Panc1 (cell line): ENCODE results near the gene ACOT13. TPM values are rescaled to one million over a fixed set of nuclear protein-coding genes. Genes with fewer than 3 reads are reported as not detected.

Experiments used
- ATAC-seq: fragments of 200-7000 bp; cut with Tn5 transposase; 2 replicates; pipeline ENCODE4 v1.9.1; 2020; ENCODE audit warnings: mild to moderate bottlenecking, moderate library complexity
- BruUV-seq: library from RNA; stranded (reverse); fragments of 400-500 nt; replicated peaks from 2 replicates; lab custom pipeline; 2021; lab: Mats Ljungman, UMichigan
- CTCF ChIA-PET: fragments of 300-600 bp; sonication (Branson Sonifier 250); formaldehyde crosslinking; loops from one replicate; lab custom pipeline; 2022; ENCODE audit warnings: antibody characterized with exemption; lab: Charles Lee
- POLR2A ChIA-PET: fragments of 300-600 bp; sonication (Branson Sonifier 250); formaldehyde crosslinking; loops from one replicate; lab custom pipeline; 2022; ENCODE audit warnings: antibody characterized with exemption; lab: Charles Lee
- DNase-seq: peaks from one replicate; pipeline ENCODE4 v3.0.0-alpha.2; 2010; ENCODE audit warnings: low read depth, low spot score
- H3K27ac ChIP-seq: 2 replicates; pipeline ENCODE4 v1.5.1; 2011; ENCODE audit warnings: mild to moderate bottlenecking, low read length, inconsistent platforms
- H3K27me3 ChIP-seq: fragments of 200-500 bp; sonication (Bioruptor generic); 2 replicates; pipeline ENCODE4 v1.6.0; 2014; ENCODE audit warnings: low read length, inconsistent platforms; ENCODE audit not compliant: control insufficient read depth, insufficient read depth
- H3K36me3 ChIP-seq: fragments of 200-500 bp; sonication (Bioruptor generic); 2 replicates; pipeline ENCODE4 v1.5.1; 2014; ENCODE audit warnings: inconsistent platforms, mild to moderate bottlenecking, low read length, moderate library complexity; ENCODE audit not compliant: control insufficient read depth, insufficient read depth
- H3K4me1 ChIP-seq: 2 replicates; pipeline ENCODE4 v1.5.1; 2011; ENCODE audit warnings: inconsistent platforms, mild to moderate bottlenecking, low read length, moderate library complexity; ENCODE audit not compliant: control insufficient read depth, insufficient read depth
- H3K4me3 ChIP-seq, 2 experiments: 2 replicates each; pipeline ENCODE4 v1.5.1; 2011 to 2012; ENCODE audit warnings: low read depth in 2 of 2, low read length in 2 of 2, mild to moderate bottlenecking in 2 of 2, inconsistent platforms in 1 of 2, moderate library complexity in 1 of 2
- H3K9me3 ChIP-seq: fragments of 200-500 bp; sonication (Bioruptor generic); 2 replicates; pipeline ENCODE4 v1.5.1; 2014; ENCODE audit warnings: low read depth, mild to moderate bottlenecking, inconsistent platforms, low read length, moderate library complexity; ENCODE audit not compliant: control insufficient read depth, insufficient read depth
- CTCF ChIP-seq: fragments of 450-650 bp; IDR thresholded peaks from 2 replicates; pipeline ENCODE4 v1.5.1; 2017; ENCODE audit warnings: mild to moderate bottlenecking
- POLR2AphosphoS5 ChIP-seq: IDR thresholded peaks from 2 replicates; pipeline ENCODE4 v1.6.1; 2012; ENCODE audit warnings: mild to moderate bottlenecking, low read depth, low read length, moderate library complexity
- REST ChIP-seq, 2 experiments: IDR thresholded peaks; 2 replicates each; pipeline ENCODE4 v1.6.1; 2011 to 2012; ENCODE audit warnings: low read depth in 2 of 2, control low read depth in 1 of 2, low read length in 1 of 2, mild to moderate bottlenecking in 1 of 2, moderate library complexity in 1 of 2; ENCODE audit not compliant: insufficient read depth in 1 of 2
- SIN3A ChIP-seq: IDR thresholded peaks from 2 replicates; pipeline ENCODE4 v1.6.1; 2012; ENCODE audit warnings: low read depth, mild to moderate bottlenecking, low read length, moderate library complexity, borderline replicate concordance; ENCODE audit not compliant: insufficient read depth
- TCF7L2 ChIP-seq: IDR thresholded peaks from 2 replicates; pipeline ENCODE4 v1.6.1; 2011; ENCODE audit warnings: mild to moderate bottlenecking, low read depth, low read length, inconsistent platforms
- in situ Hi-C: cut with HindIII; loops from 2 replicates; pipeline ENCODE4 v1.10.0; 2016; ENCODE audit warnings: low sequenced_read_pairs, low pct_unique_long_range_greater_than_20kb
- intact Hi-C: fragments of 100-400 bp; cut with micrococcal nuclease; formaldehyde crosslinking; loops from one replicate; pipeline ENCODE4 v1.10.0; 2022; ENCODE audit not compliant: unreplicated experiment
- total RNA-seq: library from RNA; stranded (reverse); gene quantifications from one replicate; pipeline ENCODE4 v1.2.1, GENCODE V29; 2021; ENCODE audit not compliant: unreplicated experiment

Gene ACOT13
- total RNA-seq, 1 experiment from 2014 or later: 31.6 TPM

GRCh38 chr6:24649691-24650090, 17.2 kb upstream of the ACOT13 start:
- DNase-seq (no peak), ATAC-seq (no peak)
- intact Hi-C loops (no loop called here), in situ Hi-C loops (no loop called here)
- TF ChIP-seq TCF7L2 (no peak), SIN3A (no peak), CTCF (no peak), REST (IDR thresholded peaks at IDR 0.05; ENCODE audit: insufficient read depth in 1 of 2, low read depth in 2 of 2, low read length in 1 of 2) (no peak)
- CTCF ChIA-PET: no interaction called here
- Histone ChIP-seq H3K27ac (no peak overlapping the region), H3K4me1 (peaks cover 6% of the 10 kb centered on the region), H3K9me3 (no peaks in the 10 kb centered on the region), H3K4me3 (no peak overlapping the region), H3K27me3 (no peaks in the 10 kb centered on the region), H3K36me3 (peaks cover 14% of the 10 kb centered on the region)
- BruUV-seq: no TSS peak
- POLR2A ChIA-PET: no interaction called here

GRCh38 chr6:24650365-24650764, 16.5 kb upstream of the ACOT13 start:
- BruUV-seq: TSS peak; percentile 66
- CTCF ChIA-PET: no interaction called here
- POLR2A ChIA-PET: no interaction called here

More at GRCh38 chr6:24650365-24650764, 16.5 kb upstream of the ACOT13 start:
- no peak for ATAC-seq
- no peak overlapping the region for H3K4me3 ChIP-seq
- no peaks in the 10 kb centered on the region for H3K27me3 ChIP-seq
- H3K36me3 ChIP-seq: peaks cover 14% of the 10 kb centered on the region
- DNase-seq: no peak
- H3K27ac ChIP-seq: no peak overlapping the region
- in situ Hi-C loops (no loop called here), intact Hi-C loops (no loop called here)
- H3K9me3 ChIP-seq: no peaks in the 10 kb centered on the region
- peaks cover 6% of the 10 kb centered on the region; the same call in 1 of the 2 replicates for H3K4me1 ChIP-seq
- TF ChIP-seq TCF7L2 (no peak), CTCF (no peak), SIN3A (no peak), POLR2AphosphoS5 (no peak), REST (IDR thresholded peaks at IDR 0.05; ENCODE audit: insufficient read depth in 1 of 2, low read depth in 2 of 2, low read length in 1 of 2) (no peak)
